ENCODE data around the gene PRCD. TPM values are rescaled to one million over a fixed set of nuclear protein-coding genes. Genes with fewer than 3 reads are reported as not detected.

PRCD gene
- total RNA-seq, 1 donor from 2014 or later: not detected

DNA sequence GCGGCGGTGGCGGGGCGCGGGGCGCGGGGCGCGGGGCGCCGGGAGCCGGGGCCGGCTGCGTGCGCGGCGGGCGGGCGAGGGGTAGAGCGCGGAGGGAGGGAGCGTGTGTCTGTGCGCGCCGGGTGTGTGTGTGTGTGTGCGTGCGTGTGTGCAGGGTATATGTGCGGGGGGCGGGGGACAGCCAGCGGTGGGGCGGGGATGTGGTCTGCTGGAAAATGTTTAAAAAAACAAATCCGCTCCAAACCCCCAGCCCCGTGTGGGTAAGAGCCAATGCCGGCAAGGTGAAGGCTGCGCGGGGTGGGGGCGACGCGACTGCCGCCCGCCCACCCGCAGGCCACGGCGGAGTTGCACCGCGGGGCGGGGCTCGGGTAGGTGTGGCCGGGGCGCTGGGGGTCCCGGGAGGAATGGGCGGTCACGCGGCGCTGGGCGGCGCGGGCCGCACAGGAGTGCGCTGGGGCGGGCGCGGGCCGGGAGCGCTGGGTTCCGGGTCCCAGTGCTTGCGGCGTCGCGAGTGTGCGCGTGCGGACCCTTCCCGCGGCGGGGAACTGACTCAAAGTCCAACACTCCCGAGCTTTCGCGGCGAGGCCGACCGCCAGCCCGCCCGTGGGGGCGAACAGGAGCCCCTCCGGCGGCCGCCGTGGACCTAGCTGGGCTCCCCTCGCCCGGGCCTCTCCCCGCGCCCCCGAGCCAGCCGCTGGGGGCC, 2.1 kb upstream of the PRCD start, which contains the start of gene CYGB:
Gene CYGB, minus strand, starts transcription at position 132 of the 703 bp plus-strand sequence. CDS start 167 bp downstream, outside the sequence.
- intact Hi-C loops (cut with micrococcal nuclease): no loop called here

- intact Hi-C loops (cut with micrococcal nuclease): no loop called here
Observed at GRCh38 chr17:76538281-76538931, 1.4 kb upstream of the PRCD start.

- intact Hi-C loops (cut with micrococcal nuclease): no loop called here
Observed at GRCh38 chr17:76538941-76539570, 788 bp upstream of the PRCD start.

- intact Hi-C loops (cut with micrococcal nuclease): no loop called here
Observed at GRCh38 chr17:76540381-76541300, 797 bp downstream of the PRCD start.

DNA sequence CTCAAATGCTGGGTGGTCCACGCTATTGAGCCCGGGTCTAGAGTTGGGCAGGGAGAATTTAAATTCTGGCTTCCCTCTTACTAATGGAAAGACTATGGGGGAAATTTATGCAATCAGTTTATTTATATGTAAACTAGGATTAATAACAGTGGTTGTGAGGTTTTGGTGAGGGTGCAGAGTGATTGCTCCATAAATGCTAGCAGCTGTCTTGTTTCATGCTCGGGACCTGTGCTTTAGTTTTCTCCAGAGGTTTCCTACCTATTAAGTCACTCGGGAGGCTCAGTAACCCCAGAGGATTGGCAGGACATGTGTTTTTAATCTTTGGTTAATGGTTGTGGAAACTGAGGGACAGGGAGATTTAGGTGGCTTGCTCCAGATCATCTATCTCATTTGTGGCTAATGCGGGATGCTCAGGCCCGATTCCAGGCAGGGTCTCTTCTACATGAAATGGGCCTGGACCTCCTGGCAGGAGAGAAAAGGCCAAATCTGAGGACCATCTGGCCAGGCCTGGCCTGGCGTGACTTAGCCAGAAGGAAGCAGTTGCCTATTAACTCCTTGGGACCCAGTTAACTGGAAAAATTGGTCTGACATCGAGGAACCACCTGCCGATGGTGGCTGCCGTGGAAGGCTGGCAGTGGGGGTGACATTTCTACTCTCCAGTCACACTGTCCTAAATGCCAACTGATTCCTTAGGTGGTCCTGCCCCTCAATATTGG, 2.1 kb downstream of the PRCD start:
- intact Hi-C loops (cut with micrococcal nuclease): no loop called here

GRCh38 chr17:76542566-76542971, 2.7 kb downstream of the PRCD start:
- intact Hi-C loops (cut with micrococcal nuclease): no loop called here

GRCh38 chr17:76542984-76543383, 3.1 kb downstream of the PRCD start:
- intact Hi-C loops (cut with micrococcal nuclease): no loop called here

GRCh38 chr17:76543482-76543825, 3.6 kb downstream of the PRCD start:
- intact Hi-C loops (cut with micrococcal nuclease): no loop called here

DNA sequence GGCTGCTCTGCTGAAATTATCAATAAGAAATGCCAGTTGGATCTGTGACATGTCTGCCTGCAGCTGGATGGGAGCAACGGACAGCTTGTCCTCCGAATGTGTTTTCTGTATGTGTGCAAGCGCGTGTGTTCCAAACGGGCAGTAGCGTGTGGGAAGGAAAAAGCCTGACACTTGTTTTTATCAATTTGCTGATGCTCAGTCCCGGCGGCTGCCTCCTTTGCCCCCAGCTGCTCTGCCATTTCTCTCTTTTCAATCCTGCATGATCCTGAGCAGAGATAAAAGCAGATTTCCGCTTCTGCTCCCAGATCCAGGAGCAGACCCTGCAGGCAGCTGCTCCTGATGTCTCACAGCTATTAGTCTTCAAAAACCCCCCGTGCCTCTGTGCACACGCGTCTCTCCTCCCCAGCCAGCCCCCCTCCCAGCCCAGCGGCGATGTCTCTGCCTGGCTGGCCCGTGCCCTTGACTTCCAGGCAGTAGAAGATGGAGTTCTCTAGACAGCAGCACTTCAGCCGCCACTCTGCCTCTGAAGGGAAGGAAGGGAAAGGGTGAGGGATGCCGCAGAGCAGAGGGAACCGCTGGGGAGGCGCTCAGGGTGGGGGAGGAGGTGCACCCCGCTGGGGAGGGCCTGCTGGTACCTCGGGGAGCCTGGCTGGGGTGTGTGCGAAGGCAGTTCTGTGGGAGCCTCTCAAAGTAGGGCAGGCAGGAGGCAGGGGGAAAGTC, 4.1 kb downstream of the PRCD start:
- intact Hi-C loops (cut with micrococcal nuclease): no loop called here

DNA sequence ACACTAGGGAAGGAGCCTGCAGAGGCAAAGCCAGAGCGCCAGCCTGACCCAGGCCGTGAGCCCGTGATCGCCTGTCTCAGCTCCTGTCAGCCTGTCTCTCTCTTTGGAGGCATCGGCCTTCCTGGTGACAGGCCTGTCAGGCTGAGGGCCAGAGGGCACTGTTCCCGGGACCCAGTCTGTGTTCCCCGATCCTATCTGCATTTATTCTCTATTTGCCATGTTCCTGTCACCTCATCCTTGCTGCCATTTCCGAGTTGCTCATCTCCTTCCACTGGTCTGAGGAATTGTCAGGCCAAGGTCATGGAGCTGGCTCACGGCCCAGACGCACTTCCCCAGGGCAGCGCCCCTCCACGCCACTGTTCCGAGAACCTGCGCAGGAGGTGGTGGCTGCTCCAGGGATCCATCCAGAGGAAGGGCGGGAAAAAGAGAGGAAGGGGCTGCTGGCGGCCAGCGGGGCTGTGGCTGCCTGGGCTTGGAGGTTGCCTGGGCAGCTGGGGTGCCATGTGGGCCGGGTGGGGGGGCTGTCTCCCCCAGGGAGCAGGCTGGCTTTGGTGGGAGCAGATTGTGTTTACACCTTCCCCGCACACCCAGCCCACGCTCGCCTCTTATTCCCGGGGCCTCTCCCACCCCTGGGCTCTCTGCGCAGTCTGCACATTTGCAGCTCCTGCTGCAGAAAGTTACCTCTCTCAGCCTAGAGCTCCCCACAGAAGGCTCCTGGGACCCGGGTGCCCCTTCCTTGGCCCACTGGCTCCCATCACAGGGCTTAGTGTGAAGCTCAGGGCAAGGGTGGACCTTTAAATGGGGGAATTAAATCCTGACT, 4.9 kb downstream of the PRCD start:
- intact Hi-C loops (cut with micrococcal nuclease): loop anchor here (5.0 kb wide), 1 partner anchor 242 kb away; no protein-coding TSS in a partner anchor

GRCh38 chr17:76545918-76546555, 6.2 kb downstream of the PRCD start:
- intact Hi-C loops (cut with micrococcal nuclease): loop anchor here (2.0 to 5.0 kb wide), 2 partner anchors 137 to 244 kb away; no protein-coding TSS in a partner anchor

- intact Hi-C loops (cut with micrococcal nuclease): loop anchor here (1.0 to 5.0 kb wide), 5 partner anchors 23 to 244 kb away; no protein-coding TSS in a partner anchor
Observed at GRCh38 chr17:76546556-76547182, 6.8 kb downstream of the PRCD start.

GRCh38 chr17:76547183-76547641, 7.4 kb downstream of the PRCD start:
- intact Hi-C loops (cut with micrococcal nuclease): loop anchor here (1.0 to 5.0 kb wide), 5 partner anchors 24 to 245 kb away; no protein-coding TSS in a partner anchor

DNA sequence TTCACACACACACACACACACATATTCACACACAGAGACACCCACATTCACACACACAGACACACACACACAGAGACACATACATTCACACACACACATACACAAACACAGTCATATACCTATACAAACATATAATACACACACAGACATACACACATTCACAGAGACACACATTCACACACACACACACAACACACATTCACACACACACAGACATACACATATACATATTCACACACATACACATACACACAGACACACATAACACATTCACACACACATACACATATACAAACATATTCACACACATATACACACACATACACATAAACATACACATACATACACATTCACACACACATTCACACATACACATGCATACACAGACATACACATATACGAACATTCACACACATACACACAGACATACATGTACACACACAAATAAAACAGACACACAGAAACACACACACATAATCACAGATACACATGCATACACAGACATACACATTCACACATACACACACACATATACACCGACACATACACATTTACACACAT, 7.9 kb downstream of the PRCD start:
- intact Hi-C loops (cut with micrococcal nuclease): loop anchor here (1.0 to 5.0 kb wide), 5 partner anchors 24 to 245 kb away; no protein-coding TSS in a partner anchor

GRCh38 chr17:76548378-76549214, 8.8 kb downstream of the PRCD start:
- intact Hi-C loops (cut with micrococcal nuclease): loop anchor here (5.0 kb wide), 1 partner anchor 246 kb away; no protein-coding TSS in a partner anchor

- intact Hi-C loops (cut with micrococcal nuclease): loop anchor here (5.0 kb wide), 1 partner anchor 247 kb away; no protein-coding TSS in a partner anchor
Observed at GRCh38 chr17:76549215-76549518, 9.3 kb downstream of the PRCD start.
